ENCODE measurements around the gene CELA2B.

- TF ChIP-seq CTCF (IDR thresholded peaks at IDR 0.05 in 4 of 5, conservative IDR thresholded peaks at IDR 0.05 in 1 of 5) (no peak), POLR2A (IDR thresholded peaks at IDR 0.05) (no peak)
Measured at GRCh38 chr1:15440357-15440756, 35.5 kb upstream of the CELA2B start.

Measured in gastrocnemius medialis (tissue), 4 donors.